HG02610 (cell line): ENCODE results near the gene GDE1.

Source experiments
- ATAC-seq: cut with Tn5 transposase; IDR thresholded peaks from one replicate; pipeline ENCODE4 v1.9.1; 2021; ENCODE audit warnings: mild to moderate bottlenecking, moderate library complexity; ENCODE audit not compliant: unreplicated experiment

The GDE1 gene

GRCh38 chr16:19524616-19525384 is 2.9 kb upstream of the GDE1 start:
- no peak for ATAC-seq

DNA sequence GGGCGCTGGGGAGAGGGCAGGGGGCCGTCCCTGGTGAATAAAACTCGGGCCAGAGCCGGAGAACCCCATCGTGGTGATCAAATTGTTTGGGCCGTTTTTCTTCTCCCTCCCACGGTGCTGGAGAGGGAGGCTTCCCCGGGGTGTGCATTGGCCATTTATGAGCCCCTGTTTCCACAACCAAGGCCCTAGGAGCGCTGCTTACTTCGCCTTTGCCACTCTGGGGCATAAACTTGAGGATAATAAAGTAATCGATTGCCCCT is 2.4 kb upstream of the GDE1 start:
- no peak for ATAC-seq

GRCh38 chr16:19523559-19524355 is 1.9 kb upstream of the GDE1 start, which contains the start of gene CCP110:
TSS of gene CCP110 (plus strand) at chr16:19523942. CDS start at chr16:19527882, 3,940 bp downstream.
- ATAC-seq = peak; percentile 68

- no peak for ATAC-seq
These were observed 1.3 kb upstream of the GDE1 start for GRCh38 chr16:19523184-19523558.

GRCh38 chr16:19522760-19523159 is 862 bp upstream of the GDE1 start:
- ATAC-seq = no peak

- ATAC-seq = no peak
These were observed 467 bp upstream of the GDE1 start for GRCh38 chr16:19522397-19522732.

- ATAC-seq = no peak
These were observed 1.0 kb downstream of the GDE1 start for GRCh38 chr16:19520861-19521331.

- ATAC-seq = no peak
These were observed 3.5 kb downstream of the GDE1 start for GRCh38 chr16:19518388-19518787.

GRCh38 chr16:19517424-19518089 is 4.3 kb downstream of the GDE1 start:
- no peak for ATAC-seq

GRCh38 chr16:19515757-19516156 is 6.1 kb downstream of the GDE1 start:
- no peak for ATAC-seq

- ATAC-seq = no peak
These were observed 8.4 kb downstream of the GDE1 start for GRCh38 chr16:19513377-19514053.

GRCh38 chr16:19512297-19512696 is 9.6 kb downstream of the GDE1 start:
- ATAC-seq = no peak

GRCh38 chr16:19507867-19508266 is 14.0 kb downstream of the GDE1 start:
- no peak for ATAC-seq

DNA sequence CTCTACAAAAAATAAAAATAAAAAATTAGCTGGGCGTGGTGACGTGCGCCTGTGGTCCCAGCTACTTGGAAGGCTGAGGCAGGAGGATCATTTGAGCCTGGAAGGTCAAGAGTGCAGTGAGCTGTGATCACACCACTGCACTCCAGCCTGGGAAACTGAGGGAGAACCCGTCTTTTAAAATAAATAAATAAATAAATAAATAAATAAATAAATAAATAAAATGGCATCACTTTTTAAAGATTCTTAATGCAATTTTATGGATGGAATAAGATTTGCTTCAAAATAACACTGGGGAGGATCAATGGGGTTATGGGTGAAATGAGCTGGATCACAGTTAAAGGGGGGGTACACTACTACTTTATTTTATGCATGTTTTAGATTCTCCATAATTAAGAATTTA is 14.9 kb downstream of the GDE1 start:
- ATAC-seq = no peak

GRCh38 chr16:19505600-19506303 is 16.1 kb downstream of the GDE1 start:
- no peak for ATAC-seq

DNA sequence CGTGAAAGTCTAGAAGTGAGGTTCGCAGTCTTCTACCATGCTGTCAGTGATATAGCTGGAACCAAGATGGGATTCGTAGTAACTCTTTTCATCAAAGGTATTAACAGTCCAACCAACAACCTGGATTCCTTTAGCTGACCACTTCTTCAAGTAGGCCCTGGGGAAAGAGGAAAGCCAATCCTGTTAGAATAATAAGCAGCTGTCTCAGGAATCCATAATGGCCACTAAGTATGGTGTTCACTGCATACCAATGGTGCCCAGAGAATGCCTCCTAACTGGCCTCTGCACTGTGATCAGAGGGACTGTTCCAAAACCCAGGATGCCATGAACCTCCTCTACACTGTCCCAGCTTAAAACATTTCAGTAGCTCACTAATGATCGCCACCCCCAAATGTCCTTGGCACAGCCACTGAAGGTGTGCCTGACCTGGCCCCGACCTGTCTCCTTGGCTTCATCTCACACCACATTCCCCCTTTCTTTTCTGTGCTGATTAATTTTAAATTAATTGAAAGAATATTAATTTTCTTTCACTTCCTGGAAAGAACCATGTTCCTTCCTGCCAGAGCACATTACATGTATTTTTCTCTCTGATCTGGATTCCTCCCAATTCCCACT is 18.3 kb downstream of the GDE1 start:
- ATAC-seq = no peak

DNA sequence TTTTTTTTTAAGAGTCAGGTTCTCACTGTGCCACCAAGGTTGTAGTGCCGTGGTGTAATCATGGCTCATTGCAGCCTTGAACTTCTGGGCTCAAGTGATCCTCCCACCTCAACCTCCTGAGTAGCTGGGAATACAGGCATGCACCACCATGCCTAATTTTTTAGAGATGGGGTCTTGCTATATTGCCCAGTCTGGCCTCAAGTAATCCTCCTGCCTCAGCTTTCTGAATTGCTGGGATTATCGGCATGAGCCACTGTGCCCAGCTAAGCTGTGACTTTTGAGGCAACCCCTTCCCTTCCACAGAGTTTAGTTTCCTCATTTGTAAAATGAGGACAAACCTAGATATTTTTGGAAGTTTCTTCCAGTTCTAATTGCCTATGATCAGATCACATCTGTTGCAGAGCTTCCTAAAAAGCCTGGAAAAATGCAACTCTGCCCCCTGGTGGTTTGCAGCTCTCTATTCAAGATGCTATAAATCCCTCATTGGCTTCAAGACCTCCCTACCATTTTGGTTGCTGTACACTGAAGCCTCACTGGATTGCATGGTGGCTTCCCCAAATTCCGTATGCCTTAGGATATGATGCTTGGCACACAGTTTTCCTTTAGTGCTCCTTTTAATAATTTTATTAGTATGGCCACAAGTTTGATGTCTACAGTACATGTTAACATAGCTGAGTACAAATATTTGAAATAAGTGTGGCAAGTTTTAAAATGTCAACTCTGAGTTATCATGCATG is 19.3 kb downstream of the GDE1 start:
- no peak for ATAC-seq

GRCh38 chr16:19499481-19499880 is 22.4 kb downstream of the GDE1 start:
- no peak for ATAC-seq

- ATAC-seq = no peak
These were observed 22.9 kb downstream of the GDE1 start for GRCh38 chr16:19499006-19499405.

GRCh38 chr16:19497176-19497575 is 24.7 kb downstream of the GDE1 start:
- ATAC-seq = no peak
